K562 (cell line): ENCODE data around the gene CASTOR1. TPM values are rescaled to one million over a fixed set of nuclear protein-coding genes. Genes with fewer than 3 reads are reported as not detected.

Experiments used
- ATAC-seq: fragments of 200-7000 bp; cut with Tn5 transposase; 3 replicates; pipeline ENCODE4 v1.9.1; 2020; ENCODE audit warnings: moderate library complexity
- BruUV-seq: library from RNA; stranded (reverse); fragments of 400-500 nt; replicated peaks from 2 replicates; lab custom pipeline; 2021; lab: Mats Ljungman, UMichigan
- CTCF ChIA-PET: fragments of 300-600 bp; formaldehyde crosslinking; extraction: SDS; loops from one replicate; lab custom pipeline; 2021; ENCODE audit warnings: low intra/inter-chr PET ratio; lab: Yijun Ruan, JAX
- POLR2A ChIA-PET: fragments of 300-600, 350-650 bp; sonication (Branson Sonifier 250); formaldehyde crosslinking; extraction: SDS; loops from one replicate; lab custom pipeline; 2021; ENCODE audit warnings: antibody characterized with exemption, inconsistent platforms; lab: Yijun Ruan, JAX
- DNase-seq, 4 experiments: peaks; one replicate each; pipeline versions ENCODE4 v3.0.0 to v3.0.0-alpha.2; 2011 to 2018; ENCODE audit warnings: low spot score in 3 of 4, mixed read lengths in 3 of 4; ENCODE audit errors: extremely low read depth in 1 of 4
- FAIRE-seq: peaks from 2 replicates; lab custom pipeline; 2011; peaks lifted over from hg19 to GRCh38; lab: Jason Lieb, UNC
- H2AFZ ChIP-seq: 2 replicates; pipeline ENCODE4 v1.6.0; 2011; ENCODE audit warnings: low read depth, low read length, control low read depth, inconsistent platforms
- H3K27ac ChIP-seq: fragments of 200-600 bp; 3 replicates; pipeline ENCODE4 v1.8.0; 2011; ENCODE audit warnings: low read depth, mild to moderate bottlenecking, control low read depth, inconsistent platforms, low read length, moderate library complexity, mixed read lengths; ENCODE audit errors: extremely low read depth
- H3K27me3 ChIP-seq, 2 experiments: fragments of 300-600 bp in 1 of 2; 2 replicates in 1 of 2; 3 replicates in 1 of 2; pipeline versions ENCODE4 v1.6.0 to v1.8.0; 2011; ENCODE audit warnings: inconsistent platforms in 2 of 2, low read length in 2 of 2, mild to moderate bottlenecking in 1 of 2, mixed read lengths in 1 of 2, moderate library complexity in 1 of 2; ENCODE audit not compliant: control insufficient read depth in 2 of 2, insufficient read depth in 2 of 2
- H3K36me3 ChIP-seq: fragments of 300-600 bp; 3 replicates; pipeline ENCODE4 v1.8.0; 2011; ENCODE audit warnings: mild to moderate bottlenecking, low read length, inconsistent platforms; ENCODE audit not compliant: control insufficient read depth, insufficient read depth
- H3K4me1 ChIP-seq, 2 experiments: fragments of 200-600 bp in 1 of 2; replicated peaks in 1 of 2; 2 replicates in 1 of 2; 3 replicates in 1 of 2; pipeline versions ENCODE4 v1.5.1 to v1.8.0; 2011; ENCODE audit warnings: inconsistent platforms in 2 of 2, low read length in 2 of 2, mild to moderate bottlenecking in 1 of 2, mixed read lengths in 1 of 2, moderate library complexity in 1 of 2; ENCODE audit not compliant: control insufficient read depth in 2 of 2, insufficient read depth in 2 of 2
- H3K4me2 ChIP-seq: 2 replicates; pipeline ENCODE4 v1.6.1; 2011; ENCODE audit warnings: low read length, control low read depth, inconsistent platforms, mixed read lengths; ENCODE audit not compliant: insufficient read depth
- H3K4me3 ChIP-seq: fragments of 200-600 bp; sonication (generic), shearing (Covaris generic); 2 replicates; pipeline ENCODE4 v1.5.1; 2016; ENCODE audit warnings: control low read depth, inconsistent platforms
- H3K79me2 ChIP-seq: fragments of 200-600 bp; 3 replicates; pipeline ENCODE4 v1.8.0; 2011; ENCODE audit warnings: low read length, inconsistent platforms; ENCODE audit not compliant: control insufficient read depth, insufficient read depth
- H3K9ac ChIP-seq, 2 experiments: 2 replicates each; pipeline versions ENCODE4 v1.6.0 to v1.6.1; 2011; ENCODE audit warnings: low read depth in 2 of 2, low read length in 2 of 2, control low read depth in 1 of 2, inconsistent platforms in 1 of 2, mild to moderate bottlenecking in 1 of 2, mixed read lengths in 1 of 2; ENCODE audit not compliant: insufficient read depth in 1 of 2
- H3K9me1 ChIP-seq: one replicate; pipeline ENCODE4 v1.6.0; 2011; ENCODE audit warnings: inconsistent platforms, mild to moderate bottlenecking, low read length, moderate library complexity; ENCODE audit not compliant: control insufficient read depth, insufficient read depth
- H3K9me3 ChIP-seq: replicated peaks from 2 replicates; pipeline ENCODE4 v1.5.1; 2011; ENCODE audit warnings: low read depth, low read length, inconsistent platforms; ENCODE audit not compliant: control insufficient read depth, insufficient read depth
- H4K20me1 ChIP-seq: replicated peaks from 2 replicates; pipeline ENCODE4 v1.6.1; 2011; ENCODE audit warnings: low read length, inconsistent platforms, mixed read lengths; ENCODE audit not compliant: control insufficient read depth, insufficient read depth
- BRD4 ChIP-seq: fragments of 200-600 bp; sonication (generic); IDR thresholded peaks from 2 replicates; pipeline ENCODE4 v1.6.1; 2017; ENCODE audit warnings: inconsistent platforms
- BRD9 ChIP-seq: fragments of 450-650 bp; IDR thresholded peaks from 2 replicates; pipeline ENCODE4 v1.6.1; 2018; ENCODE audit warnings: low read depth; ENCODE audit not compliant: partially characterized antibody
- FOXK1 ChIP-seq: sonication (generic); formaldehyde crosslinking; IDR thresholded peaks from 2 replicates; pipeline ENCODE4 v1.8.0; 2022; ENCODE audit warnings: missing genetic modification reagents, mild to moderate bottlenecking, borderline replicate concordance
- MNT ChIP-seq, 2 experiments: fragments of 450-650 bp; conservative IDR thresholded peaks; 2 replicates each; pipeline ENCODE4 v1.6.1; 2017; ENCODE audit warnings: mild to moderate bottlenecking in 2 of 2, moderate library complexity in 2 of 2
- RB1 ChIP-seq: fragments of 450-650 bp; IDR thresholded peaks from 2 replicates; pipeline ENCODE4 v1.6.1; 2017; ENCODE audit warnings: low read depth, mild to moderate bottlenecking
- TSHZ1 ChIP-seq: fragments of 250-450 bp; sonication (Bioruptor Pico); IDR thresholded peaks from 2 replicates; pipeline ENCODE4 v1.4.0; 2020; ENCODE audit warnings: mild to moderate bottlenecking, moderate library complexity
- ZBTB49 ChIP-seq: sonication (generic); formaldehyde crosslinking; IDR thresholded peaks from 2 replicates; pipeline ENCODE4 v1.8.0; 2022; ENCODE audit warnings: missing genetic modification reagents, mild to moderate bottlenecking, borderline replicate concordance
- ZNF184 ChIP-seq: sonication (generic); formaldehyde crosslinking; IDR thresholded peaks from 2 replicates; pipeline ENCODE4 v1.5.0; 2020; ENCODE audit warnings: missing genetic modification reagents
- WGBS: fragments of 100-300 bp; shearing (Covaris generic); methylation state at CpG from one replicate; pipeline ENCODE4 v1.1.6; 2016; ENCODE audit warnings: low coverage, mixed read lengths; ENCODE audit not compliant: insufficient coverage; ENCODE audit errors: missing lambda C conversion rate; 5-methylcytosine and 5-hydroxymethylcytosine counted together
- in situ Hi-C: fragments of 300-500 bp; cut with MboI; formaldehyde crosslinking; loops from 4 replicates; pipeline ENCODE4 v1.15.0; 2018; ENCODE audit warnings: inconsistent platforms, mixed read lengths
- intact Hi-C: fragments of 100-400 bp; cut with micrococcal nuclease; formaldehyde crosslinking; loops from 2 replicates; pipeline ENCODE4 v1.14.2; 2022
- polyA plus RNA-seq, 8 experiments: library from polyadenylated mRNA; depleted of rRNA in 4 of 8; stranded (reverse) in 5 of 8; unstranded in 3 of 8; fragments of >200 nt; fragmentation: Nextera tagmentation in 2 of 8; fragmentation: Illumina TruSeq in 1 of 8; extraction: Ambion mirVana in 2 of 8; extraction: Trizol in 1 of 8; gene quantifications; 2 replicates each; pipeline versions ENCODE4 v1.2.1 to v1.2.3, GENCODE V29; 2011 to 2014; ENCODE audit warnings: inconsistent platforms in 1 of 8, missing spikeins in 1 of 8
- total RNA-seq, 7 experiments: library from RNA; depleted of rRNA in 6 of 7; stranded (reverse); fragments of >200 nt in 6 of 7; fragmentation: Illumina TruSeq in 2 of 7; extraction: Trizol in 2 of 7; gene quantifications; 2 replicates each; pipeline versions ENCODE4 v1.2.1 to v1.2.3, GENCODE V29; 2011 to 2021; ENCODE audit warnings: low replicate concordance in 1 of 7
- TF ChIP-seq, protein P1 (sequence below): fragments of 450-650 bp; IDR thresholded peaks from 2 replicates; pipeline ENCODE4 v1.7.0; 2016; ENCODE audit warnings: borderline replicate concordance

The CASTOR1 gene
- total and polyA plus RNA-seq, 9 of the 15 experiments (the other 6 are each of a cell fraction or from before 2014, with no cell fraction given), result 0.35 to 2.6 (median 1.1) TPM

GRCh38 chr22:30332994-30333706 lies 43.8 kb upstream of the CASTOR1 start (continued):
- TF ChIP-seq TSHZ1 (CRISPR knock-in tag), result no peak
- TF ChIP-seq ZBTB49 (CRISPR knock-in tag), result no peak
- TF ChIP-seq, all 486 proteins: peak for 4

- WGBS, result 90% methylated on average over 5 of the region's 5 CpGs
- in situ Hi-C loops, result no loop called here
- no peaks in the 10 kb centered on the region for H3K27me3 ChIP-seq
- TF ChIP-seq RB1 (no peak), BRD9 (no peak), BRD4 (no peak), FOXK1 (CRISPR knock-in tag) (no peak), ZNF184 (CRISPR knock-in tag) (no peak), MNT (conservative IDR thresholded peaks at IDR 0.05) (no peak)
- TF ChIP-seq, protein P1, sequence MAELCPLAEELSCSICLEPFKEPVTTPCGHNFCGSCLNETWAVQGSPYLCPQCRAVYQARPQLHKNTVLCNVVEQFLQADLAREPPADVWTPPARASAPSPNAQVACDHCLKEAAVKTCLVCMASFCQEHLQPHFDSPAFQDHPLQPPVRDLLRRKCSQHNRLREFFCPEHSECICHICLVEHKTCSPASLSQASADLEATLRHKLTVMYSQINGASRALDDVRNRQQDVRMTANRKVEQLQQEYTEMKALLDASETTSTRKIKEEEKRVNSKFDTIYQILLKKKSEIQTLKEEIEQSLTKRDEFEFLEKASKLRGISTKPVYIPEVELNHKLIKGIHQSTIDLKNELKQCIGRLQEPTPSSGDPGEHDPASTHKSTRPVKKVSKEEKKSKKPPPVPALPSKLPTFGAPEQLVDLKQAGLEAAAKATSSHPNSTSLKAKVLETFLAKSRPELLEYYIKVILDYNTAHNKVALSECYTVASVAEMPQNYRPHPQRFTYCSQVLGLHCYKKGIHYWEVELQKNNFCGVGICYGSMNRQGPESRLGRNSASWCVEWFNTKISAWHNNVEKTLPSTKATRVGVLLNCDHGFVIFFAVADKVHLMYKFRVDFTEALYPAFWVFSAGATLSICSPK, result no peak
Measured at GRCh38 chr22:30332551-30332950, 43.2 kb upstream of the CASTOR1 start.

More at GRCh38 chr22:30332551-30332950, 43.2 kb upstream of the CASTOR1 start:
- no peaks in the 10 kb centered on the region for H3K79me2 ChIP-seq
- H3K4me1 ChIP-seq, result peaks cover 6 to 16% of the 10 kb centered on the region in 2 experiments; a peak in 3 of 5 replicates
- no peaks in the 10 kb centered on the region for H3K9me1 ChIP-seq
- H3K4me2 ChIP-seq, result no peak overlapping the region
- peaks cover 69% of the 10 kb centered on the region for H3K36me3 ChIP-seq
- intact Hi-C loops, result no loop called here
- DNase-seq (no peak), FAIRE-seq (no peak), ATAC-seq (no peak)
- no peak overlapping the region for H3K4me3 ChIP-seq
- no peaks in the 10 kb centered on the region for H4K20me1 ChIP-seq
- H3K27ac ChIP-seq, result no peak overlapping the region
- BruUV-seq, result no TSS peak
- ChIA-PET POLR2A (interaction anchor here (0.8 kb wide), 1 partner anchor 14 kb away, joined by 4 read pairs; no protein-coding TSS in a partner anchor), CTCF (no interaction called here)
- H3K9ac ChIP-seq, result no peak overlapping the region
- no peak overlapping the region for H2AFZ ChIP-seq
- no peaks in the 10 kb centered on the region for H3K9me3 ChIP-seq
